GM21576 (cell line): ENCODE data around the gene ARID5A.
"Not testable (repeated sequence)": the region's sequence is repeated elsewhere in the genome, so short reads cannot be mapped to it uniquely, and the experiment has no call there.

Experiments
- ATAC-seq: cut with Tn5 transposase; IDR thresholded peaks from one replicate; pipeline ENCODE4 v1.9.1; 2021; ENCODE audit warnings: mild to moderate bottlenecking, moderate library complexity; ENCODE audit not compliant: unreplicated experiment

ARID5A gene

GRCh38 chr2:96554293-96555145, 18.0 kb downstream of the ARID5A start:
- ATAC-seq, result no peak

GRCh38 chr2:96555146-96555610, 18.6 kb downstream of the ARID5A start:
- ATAC-seq, result no peak

- no peak for ATAC-seq
Measured at GRCh38 chr2:96556441-96557330, 20.1 kb downstream of the ARID5A start.

GRCh38 chr2:96557421-96557820, 20.9 kb downstream of the ARID5A start:
- not testable (repeated sequence) for ATAC-seq

- ATAC-seq, result no peak
Measured at GRCh38 chr2:96558061-96558460, 21.5 kb downstream of the ARID5A start.

- no peak for ATAC-seq
Measured at GRCh38 chr2:96558485-96558884, 21.9 kb downstream of the ARID5A start.

GRCh38 chr2:96564026-96564425, 27.5 kb downstream of the ARID5A start:
- ATAC-seq, result no peak

GRCh38 chr2:96564563-96564962, 28.0 kb downstream of the ARID5A start:
- ATAC-seq, result no peak

- ATAC-seq, result no peak
Measured at GRCh38 chr2:96565111-96565510, 28.6 kb downstream of the ARID5A start.

- ATAC-seq, result no peak
Measured at GRCh38 chr2:96568094-96568493, 31.5 kb downstream of the ARID5A start.

- ATAC-seq, result no peak
Measured at GRCh38 chr2:96574364-96574763, 37.8 kb downstream of the ARID5A start.

- no peak for ATAC-seq
Measured at GRCh38 chr2:96575785-96576456, 39.4 kb downstream of the ARID5A start.

GRCh38 chr2:96577501-96577900, 40.9 kb downstream of the ARID5A start:
- ATAC-seq, result no peak

- no peak for ATAC-seq
Measured at GRCh38 chr2:96578731-96579130, 42.2 kb downstream of the ARID5A start.

GRCh38 chr2:96579422-96579821, 42.9 kb downstream of the ARID5A start:
- no peak for ATAC-seq

GRCh38 chr2:96580771-96581170, 44.2 kb downstream of the ARID5A start:
- ATAC-seq, result no peak

GRCh38 chr2:96584017-96584416, 47.5 kb downstream of the ARID5A start:
- no peak for ATAC-seq

GRCh38 chr2:96587843-96588242, 51.3 kb downstream of the ARID5A start:
- no peak for ATAC-seq

GRCh38 chr2:96591054-96591453, 54.5 kb downstream of the ARID5A start:
- no peak for ATAC-seq

GRCh38 chr2:96591494-96591893, 54.9 kb downstream of the ARID5A start:
- no peak for ATAC-seq

GRCh38 chr2:96594282-96594681, 57.7 kb downstream of the ARID5A start:
- ATAC-seq, result no peak
